HCT116 (cell line): ENCODE results near the gene TBXA2R. TPM values are rescaled to one million over a fixed set of nuclear protein-coding genes. Genes with fewer than 3 reads are reported as not detected.

Source experiments
- ATAC-seq: fragments of 200-7000 bp; cut with Tn5 transposase; 2 replicates; pipeline ENCODE4 v1.9.1; 2020; ENCODE audit warnings: mild to moderate bottlenecking, moderate library complexity
- BruUV-seq: library from RNA; stranded (reverse); fragments of 400-500 nt; replicated peaks from 2 replicates; lab custom pipeline; 2021; lab: Mats Ljungman, UMichigan
- CTCF ChIA-PET: fragments of 300-600 bp; sonication (Branson Sonifier 250); formaldehyde crosslinking; loops from one replicate; lab custom pipeline; 2021; ENCODE audit warnings: antibody characterized with exemption; lab: Charles Lee
- POLR2A ChIA-PET: fragments of 300-600, 350-600 bp; sonication (Branson Sonifier 250); formaldehyde crosslinking; loops from one replicate; lab custom pipeline; 2021; ENCODE audit warnings: antibody characterized with exemption; lab: Charles Lee
- RAD21 ChIA-PET, 2 experiments: fragments of 300-600 bp; sonication (Branson Sonifier 250); formaldehyde crosslinking; loops; one replicate each; lab custom pipeline; 2023; ENCODE audit warnings: low total read pairs in 2 of 2; ENCODE audit not compliant: uncharacterized antibody in 2 of 2, unreplicated experiment in 2 of 2, low non-redundant PET in 1 of 2; lab: Charles Lee
- DNase-seq: peaks from one replicate; pipeline ENCODE4 v3.0.0-alpha.2; 2010; ENCODE audit warnings: low read depth, low spot score
- H2AFZ ChIP-seq: fragments of 200-600 bp; shearing (Covaris generic), sonication (generic); 2 replicates; pipeline ENCODE4 v1.6.1; 2017; ENCODE audit warnings: low read depth, mixed run types, mixed read lengths, antibody characterized with exemption, low read length; ENCODE audit not compliant: poor library complexity, severe bottlenecking
- H3K27ac ChIP-seq: 2 replicates; pipeline ENCODE4 v1.5.1; 2012; ENCODE audit warnings: low read depth, low read length
- H3K27me3 ChIP-seq: fragments of 200-600 bp; sonication (generic); 2 replicates; pipeline ENCODE4 v1.6.1; 2016; ENCODE audit warnings: mixed run types, low read length, mixed read lengths; ENCODE audit not compliant: insufficient read depth
- H3K36me3 ChIP-seq, 2 experiments: fragments of 200-500 bp in 1 of 2; fragments of 200-600 bp in 1 of 2; sonication (Bioruptor generic) in 1 of 2; sonication (generic) in 1 of 2; 2 replicates each; pipeline versions ENCODE4 v1.5.1 to v1.6.1; 2014 to 2016; ENCODE audit warnings: low read length in 2 of 2, inconsistent platforms in 1 of 2, mixed read lengths in 1 of 2, mixed run types in 1 of 2; ENCODE audit not compliant: insufficient read depth in 2 of 2, control insufficient read depth in 1 of 2
- H3K4me1 ChIP-seq, 2 experiments: fragments of 200-600 bp in 1 of 2; sonication (generic) in 1 of 2; 2 replicates each; pipeline versions ENCODE4 v1.5.1 to v1.6.1; 2012 to 2017; ENCODE audit warnings: low read length in 2 of 2, inconsistent platforms in 1 of 2, mild to moderate bottlenecking in 1 of 2, mixed read lengths in 1 of 2, mixed run types in 1 of 2, moderate library complexity in 1 of 2; ENCODE audit not compliant: insufficient read depth in 2 of 2, control insufficient read depth in 1 of 2
- H3K4me2 ChIP-seq: fragments of 200-600 bp; sonication (generic); 2 replicates; pipeline ENCODE4 v1.6.1; 2017; ENCODE audit warnings: mixed run types, low read length, mixed read lengths
- H3K4me3 ChIP-seq, 2 experiments: fragments of 200-600 bp in 1 of 2; sonication (generic) in 1 of 2; replicated peaks in 1 of 2; 2 replicates each; pipeline ENCODE4 v1.5.1; 2011 to 2016; ENCODE audit warnings: low read length in 2 of 2, control low read depth in 1 of 2, low read depth in 1 of 2, mild to moderate bottlenecking in 1 of 2, mixed read lengths in 1 of 2, mixed run types in 1 of 2
- H3K79me2 ChIP-seq: fragments of 200-600 bp; sonication (generic); 2 replicates; pipeline ENCODE4 v1.6.1; 2017; ENCODE audit warnings: mild to moderate bottlenecking, mixed run types, low read length, moderate library complexity, mixed read lengths; ENCODE audit not compliant: insufficient read depth
- H3K9ac ChIP-seq: fragments of 200-600 bp; sonication (generic); 2 replicates; pipeline ENCODE4 v1.6.1; 2016; ENCODE audit warnings: low read length, mixed read lengths
- H3K9me2 ChIP-seq: fragments of 200-600 bp; sonication (generic), shearing (Covaris generic); 2 replicates; pipeline ENCODE4 v1.6.1; 2017; ENCODE audit warnings: mixed run types, mild to moderate bottlenecking, moderate library complexity; ENCODE audit not compliant: insufficient read depth
- H3K9me3 ChIP-seq, 2 experiments: fragments of 200-500 bp in 1 of 2; fragments of 200-600 bp in 1 of 2; sonication (Bioruptor generic) in 1 of 2; sonication (generic) in 1 of 2; 2 replicates each; pipeline ENCODE4 v1.6.1; 2014 to 2017; ENCODE audit warnings: low read length in 2 of 2, mixed read lengths in 2 of 2, inconsistent platforms in 1 of 2, low read depth in 1 of 2, mild to moderate bottlenecking in 1 of 2, mixed run types in 1 of 2, moderate library complexity in 1 of 2; ENCODE audit not compliant: control insufficient read depth in 1 of 2, insufficient read depth in 1 of 2
- H4K20me1 ChIP-seq: fragments of 200-600 bp; sonication (generic), shearing (Covaris generic); 2 replicates; pipeline ENCODE4 v1.6.1; 2017; ENCODE audit warnings: mixed run types, mild to moderate bottlenecking, moderate library complexity; ENCODE audit not compliant: insufficient read depth
- CTCF ChIP-seq, 3 experiments: fragments of 200-600 bp in 1 of 3; sonication (generic) in 1 of 3; IDR thresholded peaks in 2 of 3; conservative IDR thresholded peaks in 1 of 3; 2 replicates each; pipeline ENCODE4 v1.5.1; 2012 to 2017; ENCODE audit warnings: low read depth in 2 of 3, low read length in 2 of 3, antibody characterized with exemption in 1 of 3, borderline replicate concordance in 1 of 3, control low read depth in 1 of 3, mild to moderate bottlenecking in 1 of 3, mixed read lengths in 1 of 3, mixed run types in 1 of 3, moderate library complexity in 1 of 3; ENCODE audit not compliant: insufficient read depth in 1 of 3
- EZH2 ChIP-seq: fragments of 200-600 bp; sonication (generic); IDR thresholded peaks from 2 replicates; pipeline ENCODE4 v1.6.1; 2017; ENCODE audit warnings: antibody characterized with exemption, mixed run types
- POLR2AphosphoS5 ChIP-seq: IDR thresholded peaks from 2 replicates; pipeline ENCODE4 v1.6.1; 2011; ENCODE audit warnings: mild to moderate bottlenecking, low read depth, low read length, moderate library complexity
- SP1 ChIP-seq: IDR thresholded peaks from 2 replicates; pipeline ENCODE4 v1.6.1; 2012; ENCODE audit warnings: low read depth
- SRF ChIP-seq: IDR thresholded peaks from 2 replicates; pipeline ENCODE4 v1.6.1; 2012; ENCODE audit warnings: low read depth
- ZNF274 ChIP-seq: fragments of 200-500 bp; sonication (Bioruptor generic); IDR thresholded peaks from 2 replicates; pipeline ENCODE4 v1.6.1; 2014; ENCODE audit warnings: mild to moderate bottlenecking, low read depth, low read length, inconsistent platforms
- intact Hi-C: fragments of 100-400 bp; cut with micrococcal nuclease; formaldehyde crosslinking; loops from 2 replicates; pipeline ENCODE4 v1.10.0; 2022
- total RNA-seq: library from RNA; stranded (reverse); gene quantifications from one replicate; pipeline ENCODE4 v1.2.1, GENCODE V29; 2021; ENCODE audit not compliant: unreplicated experiment
- TF ChIP-seq, protein P1 (sequence below): IDR thresholded peaks from 2 replicates; pipeline ENCODE4 v1.6.1; 2011; ENCODE audit warnings: mild to moderate bottlenecking, low read length, moderate library complexity; ENCODE audit not compliant: insufficient replicate concordance; ENCODE audit errors: extremely low read depth

TBXA2R gene
- total RNA-seq, 1 experiment from 2014 or later: 2.3 TPM

GRCh38 chr19:3619631-3620012, 12.9 kb upstream of the TBXA2R start:
- peaks cover 12% of the 10 kb centered on the region for H3K79me2 ChIP-seq
- BruUV-seq: no TSS peak
- no peaks in the 10 kb centered on the region for H3K9me3 ChIP-seq
- no peak overlapping the region for H3K4me3 ChIP-seq
- H3K27ac ChIP-seq: no peak overlapping the region
- H3K9ac ChIP-seq: no peak overlapping the region
- CTCF ChIA-PET: no interaction called here
- DNase-seq (no peak), ATAC-seq (no peak)
- TF ChIP-seq EZH2: no peak
- TF ChIP-seq CTCF (IDR thresholded peaks at IDR 0.05 in 2 of 3, conservative IDR thresholded peaks at IDR 0.05 in 1 of 3; ENCODE audit: borderline replicate concordance in 1 of 3, insufficient read depth in 1 of 3, low read depth in 2 of 3, low read length in 2 of 3): no peak
- TF ChIP-seq SRF: no peak
- no peak for TF ChIP-seq POLR2AphosphoS5
- no peak for TF ChIP-seq ZNF274
- TF ChIP-seq SP1: no peak
- TF ChIP-seq, protein P1, sequence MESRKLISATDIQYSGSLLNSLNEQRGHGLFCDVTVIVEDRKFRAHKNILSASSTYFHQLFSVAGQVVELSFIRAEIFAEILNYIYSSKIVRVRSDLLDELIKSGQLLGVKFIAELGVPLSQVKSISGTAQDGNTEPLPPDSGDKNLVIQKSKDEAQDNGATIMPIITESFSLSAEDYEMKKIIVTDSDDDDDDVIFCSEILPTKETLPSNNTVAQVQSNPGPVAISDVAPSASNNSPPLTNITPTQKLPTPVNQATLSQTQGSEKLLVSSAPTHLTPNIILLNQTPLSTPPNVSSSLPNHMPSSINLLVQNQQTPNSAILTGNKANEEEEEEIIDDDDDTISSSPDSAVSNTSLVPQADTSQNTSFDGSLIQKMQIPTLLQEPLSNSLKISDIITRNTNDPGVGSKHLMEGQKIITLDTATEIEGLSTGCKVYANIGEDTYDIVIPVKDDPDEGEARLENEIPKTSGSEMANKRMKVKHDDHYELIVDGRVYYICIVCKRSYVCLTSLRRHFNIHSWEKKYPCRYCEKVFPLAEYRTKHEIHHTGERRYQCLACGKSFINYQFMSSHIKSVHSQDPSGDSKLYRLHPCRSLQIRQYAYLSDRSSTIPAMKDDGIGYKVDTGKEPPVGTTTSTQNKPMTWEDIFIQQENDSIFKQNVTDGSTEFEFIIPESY: no peak
- intact Hi-C loops: no loop called here
- H3K4me1 ChIP-seq: no peaks in the 10 kb centered on the region; a peak in 2 of 4 replicates
- peaks cover 0 to 5% of the 10 kb centered on the region in 2 experiments; a peak in 2 of 4 replicates for H3K36me3 ChIP-seq
- RAD21 ChIA-PET: no interaction called here
- H3K27me3 ChIP-seq: no peaks in the 10 kb centered on the region
- no peaks in the 10 kb centered on the region for H3K9me2 ChIP-seq
- H3K4me2 ChIP-seq: no peak overlapping the region
- POLR2A ChIA-PET: no interaction called here
- H4K20me1 ChIP-seq: no peaks in the 10 kb centered on the region
- no peak overlapping the region for H2AFZ ChIP-seq
